Measurements from ENCODE around the gene CRIM1. TPM values are rescaled to one million over a fixed set of nuclear protein-coding genes. Genes with fewer than 3 reads are reported as not detected.

Gene CRIM1
- total RNA-seq, 1 experiment from 2014 or later, result 292 TPM

GRCh38 chr2:36476411-36476810 is 120.8 kb downstream of the CRIM1 start:
- Mint-ChIP-seq H3K9me3 (ENCODE audit: unreplicated experiment) (peaks cover 45% of the 10 kb centered on the region), H3K36me3 (ENCODE audit: insufficient read depth, unreplicated experiment) (peaks cover 100% of the 10 kb centered on the region), H3K27ac (ENCODE audit: unreplicated experiment) (peak overlapping the region; percentile 83), H3K4me1 (ENCODE audit: low read depth, unreplicated experiment) (peaks cover 59% of the 10 kb centered on the region), H3K4me3 (ENCODE audit: unreplicated experiment) (no peak overlapping the region), H3K27me3 (ENCODE audit: insufficient read depth, unreplicated experiment) (no peaks in the 10 kb centered on the region)
- Histone ChIP-seq H3K36me3 (ENCODE audit: control insufficient read depth, insufficient read depth, low read length) (peaks cover 4% of the 10 kb centered on the region), H3K27me3 (replicated peaks; ENCODE audit: control insufficient read depth, insufficient read depth, low read length) (no peaks in the 10 kb centered on the region), H3K4me3 (ENCODE audit: low read depth, low read length) (no peak overlapping the region), H3K4me1 (peaks cover 49% of the 10 kb centered on the region), H3K9me3 (peaks cover 31% of the 10 kb centered on the region)
- no peak for DNase-seq
- BruUV-seq (replicated peaks), result no TSS peak
- ChIA-PET POLR2A (no interaction called here), CTCF (no interaction called here)
- no peak for TF ChIP-seq CTCF (IDR thresholded peaks at IDR 0.05; ENCODE audit: insufficient read depth in 1 of 2, low read depth in 1 of 2, low read length in 1 of 2, severe bottlenecking in 1 of 2, unreplicated experiment in 1 of 2)
- intact Hi-C loops (cut with micrococcal nuclease; ENCODE audit: unreplicated experiment), result no loop called here

- Histone ChIP-seq H3K4me1 (peaks cover 58% of the 10 kb centered on the region), H3K36me3 (ENCODE audit: control insufficient read depth, insufficient read depth, low read length) (peaks cover 4% of the 10 kb centered on the region; the same call in 1 of the 2 replicates), H3K4me3 (ENCODE audit: low read depth, low read length) (no peak overlapping the region), H3K9me3 (peaks cover 31% of the 10 kb centered on the region), H3K27me3 (replicated peaks; ENCODE audit: control insufficient read depth, insufficient read depth, low read length) (no peaks in the 10 kb centered on the region)
- peak overlapping the region; percentile 47 for H3K4me3 Mint-ChIP-seq (ENCODE audit: unreplicated experiment)
- intact Hi-C loops (cut with micrococcal nuclease; ENCODE audit: unreplicated experiment), result no loop called here
- H3K9me3 Mint-ChIP-seq (ENCODE audit: unreplicated experiment), result peaks cover 41% of the 10 kb centered on the region
- CTCF ChIA-PET, result interaction anchor here (0.5 kb wide), 1 partner anchor 86 kb away, joined by 4 read pairs; no protein-coding TSS in a partner anchor
- TF ChIP-seq CTCF (IDR thresholded peaks at IDR 0.05; ENCODE audit: insufficient read depth in 1 of 2, low read depth in 1 of 2, low read length in 1 of 2, severe bottlenecking in 1 of 2, unreplicated experiment in 1 of 2), result no peak
- peaks cover 65% of the 10 kb centered on the region for H3K4me1 Mint-ChIP-seq (ENCODE audit: low read depth, unreplicated experiment)
- H3K36me3 Mint-ChIP-seq (ENCODE audit: insufficient read depth, unreplicated experiment), result peaks cover 100% of the 10 kb centered on the region
- peak overlapping the region; percentile 83 for H3K27ac Mint-ChIP-seq (ENCODE audit: unreplicated experiment)
- no peaks in the 10 kb centered on the region for H3K27me3 Mint-ChIP-seq (ENCODE audit: insufficient read depth, unreplicated experiment)
- POLR2A ChIA-PET, result no interaction called here
- no peak for DNase-seq
- no TSS peak for BruUV-seq (replicated peaks)
Measured at GRCh38 chr2:36477315-36477714, 121.7 kb downstream of the CRIM1 start.

- BruUV-seq (replicated peaks), result no TSS peak
- no peaks in the 10 kb centered on the region for H3K27me3 ChIP-seq (replicated peaks; ENCODE audit: control insufficient read depth, insufficient read depth, low read length)
- Mint-ChIP-seq H3K36me3 (ENCODE audit: insufficient read depth, unreplicated experiment) (peaks cover 100% of the 10 kb centered on the region), H3K4me3 (ENCODE audit: unreplicated experiment) (peak overlapping the region; percentile 47), H3K27me3 (ENCODE audit: insufficient read depth, unreplicated experiment) (no peaks in the 10 kb centered on the region), H3K27ac (ENCODE audit: unreplicated experiment) (peak overlapping the region; percentile 83), H3K4me1 (ENCODE audit: low read depth, unreplicated experiment) (peaks cover 66% of the 10 kb centered on the region), H3K9me3 (ENCODE audit: unreplicated experiment) (peaks cover 37% of the 10 kb centered on the region)
- H3K4me1 ChIP-seq, result peaks cover 63% of the 10 kb centered on the region
- no peak overlapping the region for H3K4me3 ChIP-seq (ENCODE audit: low read depth, low read length)
- H3K9me3 ChIP-seq, result peaks cover 31% of the 10 kb centered on the region
- intact Hi-C loops (cut with micrococcal nuclease; ENCODE audit: unreplicated experiment), result no loop called here
- H3K36me3 ChIP-seq (ENCODE audit: control insufficient read depth, insufficient read depth, low read length), result peaks cover 4% of the 10 kb centered on the region; the same call in 1 of the 2 replicates
- TF ChIP-seq CTCF (IDR thresholded peaks at IDR 0.05; ENCODE audit: insufficient read depth in 1 of 2, low read depth in 1 of 2, low read length in 1 of 2, severe bottlenecking in 1 of 2, unreplicated experiment in 1 of 2), result no peak
- POLR2A ChIA-PET, result no interaction called here
- DNase-seq, result no peak
- CTCF ChIA-PET, result no interaction called here
Measured at GRCh38 chr2:36477746-36478145, 122.2 kb downstream of the CRIM1 start.

Measured in Caco-2 (cell line).